Muscle of back (tissue), 11 donors: ENCODE measurements around the gene RPS26. TPM values are rescaled to one million over a fixed set of nuclear protein-coding genes. Genes with fewer than 3 reads are reported as not detected.
A peak's percentile ranks its signal among the peaks of the same experiment; 100 is the strongest.
"Not testable (repeated sequence)": the region's sequence is repeated elsewhere in the genome, so short reads cannot be mapped to it uniquely, and the experiment has no call there.

Experiments
- DNase-seq, 3 donors: peaks; one replicate each; pipeline versions ENCODE4 v3.0.0 to v3.0.0-alpha.2; 2013
- polyA plus RNA-seq, 10 donors: library from polyadenylated mRNA; unstranded; fragments of 120-200 nt; gene quantifications; one replicate each; pipeline ENCODE4 v1.2.1, GENCODE V29; 2013; ENCODE audit not compliant: insufficient read length in 10 of 10

Gene RPS26
- polyA plus RNA-seq, 10 donors, result 79.8 to 679 (median 311) TPM

- DNase-seq, result no peak
Measured at GRCh38 chr12:56074396-56074795, 32.7 kb downstream of the RPS26 start.

DNA sequence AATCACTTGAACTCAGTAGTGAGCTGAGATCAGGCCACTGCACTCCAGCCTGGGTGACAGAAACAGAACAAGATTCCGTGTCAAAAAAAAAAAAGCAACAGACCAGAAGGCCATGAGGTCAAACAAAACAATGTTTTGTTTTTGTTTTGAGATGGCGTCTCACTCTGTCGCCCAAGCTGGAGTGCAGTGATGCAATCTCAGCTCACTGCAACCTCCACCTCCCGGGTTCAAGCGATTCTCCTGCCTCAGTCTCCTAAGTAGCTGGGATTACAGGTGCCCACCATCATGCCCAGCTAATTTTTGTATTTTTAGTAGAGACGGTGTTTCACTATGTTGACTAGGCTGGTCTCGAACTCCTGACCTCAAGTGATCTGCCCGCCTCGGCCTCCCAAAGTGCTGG is 36.2 kb downstream of the RPS26 start:
- DNase-seq, result not testable (repeated sequence)

- DNase-seq, result no peak
Measured at GRCh38 chr12:56078427-56078826, 36.7 kb downstream of the RPS26 start.

- DNase-seq, result peak; percentile 59 to 85 (median 67)
Measured at GRCh38 chr12:56078931-56079722, 37.4 kb downstream of the RPS26 start.

DNA sequence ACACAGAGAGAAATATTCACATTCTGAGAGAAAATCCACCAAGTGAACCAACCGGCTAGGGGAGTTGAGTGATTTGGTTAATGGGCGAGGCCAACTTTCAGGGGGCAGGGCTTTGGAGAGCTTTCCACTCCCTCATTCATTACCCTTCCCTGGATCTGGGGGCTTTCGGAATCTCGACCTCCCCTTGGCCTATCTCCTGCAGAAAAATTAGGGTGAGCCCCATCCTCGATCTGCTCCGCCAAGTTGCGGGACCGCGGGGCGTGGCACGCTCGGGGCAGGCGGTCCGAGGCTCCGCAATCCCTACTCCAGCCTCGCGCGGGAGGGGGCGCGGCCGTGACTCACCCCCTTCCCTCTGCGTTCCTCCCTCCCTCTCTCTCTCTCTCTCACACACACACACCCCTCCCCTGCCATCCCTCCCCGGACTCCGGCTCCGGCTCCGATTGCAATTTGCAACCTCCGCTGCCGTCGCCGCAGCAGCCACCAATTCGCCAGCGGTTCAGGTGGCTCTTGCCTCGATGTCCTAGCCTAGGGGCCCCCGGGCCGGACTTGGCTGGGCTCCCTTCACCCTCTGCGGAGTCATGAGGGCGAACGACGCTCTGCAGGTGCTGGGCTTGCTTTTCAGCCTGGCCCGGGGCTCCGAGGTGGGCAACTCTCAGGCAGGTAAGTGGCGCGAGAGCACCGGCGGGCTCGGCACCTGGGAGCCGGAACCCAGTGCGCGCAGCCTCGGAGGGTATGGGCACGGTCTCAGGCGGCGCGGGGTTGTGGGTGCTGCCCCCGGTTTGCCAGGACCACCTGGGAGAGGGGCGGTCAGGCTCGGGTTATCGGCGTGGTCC is 38.2 kb downstream of the RPS26 start, which contains the start of gene ERBB3:
TSS of gene ERBB3 (plus strand) at position 443 of the 833 bp plus-strand sequence. CDS start at position 579, 136 bp downstream.
- peak; percentile 67 to 89 (median 79) for DNase-seq

DNA sequence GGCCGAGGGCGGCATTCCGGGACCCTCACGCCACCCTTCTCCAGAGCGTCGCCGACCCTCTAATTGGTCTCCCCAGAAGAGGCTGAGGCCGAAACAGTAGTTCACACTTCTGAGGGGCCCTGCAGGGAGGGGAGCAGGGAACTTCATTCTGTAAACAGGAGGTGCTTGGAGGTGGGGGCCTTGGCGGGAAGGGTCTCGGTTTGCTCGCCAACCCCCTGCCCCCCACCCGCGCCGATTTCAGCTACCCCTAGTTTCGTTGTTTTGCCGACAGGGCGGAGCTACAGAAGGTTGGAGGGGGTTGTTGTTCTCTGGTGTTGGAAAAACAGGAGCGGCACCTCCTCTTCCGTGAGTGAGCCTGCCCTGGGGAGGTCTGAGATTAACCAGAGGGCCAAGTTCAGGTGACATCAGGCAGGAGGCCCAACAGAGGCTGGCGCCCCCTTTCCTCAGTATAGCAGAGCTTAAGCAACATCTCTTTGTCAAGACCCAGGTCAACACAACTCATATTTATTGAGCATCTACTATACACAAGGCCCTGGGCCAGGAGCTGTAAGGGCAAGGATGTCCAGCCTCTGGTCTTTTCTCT is 38.9 kb downstream of the RPS26 start:
- peak in 1 of 3 donors; percentile 21 for DNase-seq

GRCh38 chr12:56081393-56082347 is 40.0 kb downstream of the RPS26 start:
- peak; percentile 56 to 67 (median 60) for DNase-seq

DNA sequence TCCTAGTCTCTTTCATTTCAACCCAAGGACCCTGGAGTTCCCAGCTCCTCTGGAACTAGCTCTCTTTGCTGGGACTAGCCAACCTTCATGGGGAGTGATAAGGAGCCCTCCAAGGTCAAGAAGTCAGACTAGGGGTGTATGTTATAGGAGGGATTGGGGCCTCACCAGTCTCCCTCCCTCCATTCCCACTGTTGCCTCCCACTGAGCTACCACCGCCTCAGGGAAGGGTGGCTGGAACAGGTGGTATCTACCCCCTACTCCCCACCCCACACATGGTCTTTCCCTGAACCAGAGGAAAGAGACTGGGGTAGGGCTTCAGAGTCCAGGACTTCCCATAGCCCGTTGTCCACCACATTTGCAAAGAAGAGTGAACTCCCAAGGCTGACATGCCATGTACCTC is 40.7 kb downstream of the RPS26 start:
- no peak for DNase-seq

DNA sequence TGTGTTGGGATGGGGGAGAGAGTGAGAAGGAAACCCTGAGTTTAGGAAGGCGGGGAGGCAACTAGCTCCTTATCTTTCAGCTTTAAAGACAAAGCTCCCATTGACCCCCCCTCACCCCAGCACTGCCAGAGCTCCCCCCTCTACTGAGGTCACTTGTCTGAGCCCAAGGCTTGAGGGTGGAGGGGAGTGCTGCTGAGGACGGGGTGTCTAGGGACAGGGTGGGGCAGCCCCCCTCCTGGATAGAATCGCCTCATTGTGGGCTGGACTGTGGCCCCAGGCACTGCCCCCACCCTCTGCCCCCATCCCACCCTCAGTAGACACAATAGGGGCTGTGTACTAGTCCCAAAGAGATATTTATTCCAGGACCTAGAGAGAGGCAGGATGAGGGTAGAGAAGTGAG is 41.2 kb downstream of the RPS26 start:
- DNase-seq, result no peak

DNA sequence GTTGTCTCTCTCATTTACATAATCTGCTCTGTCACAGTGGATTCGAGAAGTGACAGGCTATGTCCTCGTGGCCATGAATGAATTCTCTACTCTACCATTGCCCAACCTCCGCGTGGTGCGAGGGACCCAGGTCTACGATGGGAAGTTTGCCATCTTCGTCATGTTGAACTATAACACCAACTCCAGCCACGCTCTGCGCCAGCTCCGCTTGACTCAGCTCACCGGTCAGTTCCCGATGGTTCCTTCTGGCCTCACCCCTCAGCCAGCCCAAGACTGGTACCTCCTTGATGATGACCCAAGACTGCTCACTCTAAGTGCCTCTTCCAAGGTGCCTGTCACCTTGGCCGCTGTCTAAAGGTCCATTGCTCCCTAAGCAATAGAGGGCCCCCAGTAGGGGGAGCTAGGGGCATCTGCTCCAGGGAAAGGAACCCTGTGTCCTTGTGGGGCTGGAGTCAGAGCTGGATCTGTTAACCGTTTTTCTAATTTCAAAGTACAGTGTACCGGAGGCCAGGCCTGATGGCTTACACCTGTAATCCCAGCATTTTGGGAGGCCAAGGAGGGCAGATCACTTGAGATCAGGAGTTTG is 43.3 kb downstream of the RPS26 start:
- DNase-seq, result no peak

GRCh38 chr12:56086096-56086495 is 44.4 kb downstream of the RPS26 start:
- DNase-seq, result no peak

GRCh38 chr12:56086608-56087007 is 44.9 kb downstream of the RPS26 start:
- DNase-seq, result no peak

DNA sequence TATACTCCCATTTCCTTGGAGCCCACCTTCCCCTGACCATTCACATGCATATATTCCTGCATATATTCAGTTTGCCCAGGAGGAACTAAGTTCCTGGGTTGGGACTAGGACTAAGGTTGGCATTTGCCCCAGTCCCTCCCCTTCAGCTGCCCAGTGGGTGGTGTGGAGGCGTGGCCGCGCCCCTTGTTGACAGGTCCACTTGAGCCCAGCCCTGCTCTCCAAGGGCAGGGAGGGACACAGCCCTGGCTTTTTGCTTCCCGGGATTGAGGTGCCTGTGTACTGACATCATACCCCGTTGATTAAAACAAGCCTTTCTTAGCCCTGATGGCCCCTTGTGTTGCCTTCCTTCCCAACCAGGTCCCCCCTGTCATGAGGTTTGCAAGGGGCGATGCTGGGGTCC is 45.5 kb downstream of the RPS26 start:
- DNase-seq, result no peak

Other genes starting within 250 kb of the RPS26 start
- gene SARNP, start 224.2 kb upstream of the RPS26 start, polyA plus RNA-seq, result 10 to 100 TPM; 62.5 to 85.4 (median 74.6) TPM
- gene ORMDL2, start 223.9 kb upstream of the RPS26 start, polyA plus RNA-seq, result 10 to 100 TPM; 12.1 to 19.4 (median 16.7) TPM
- gene DNAJC14, start 212.3 kb upstream of the RPS26 start, polyA plus RNA-seq, result 10 to 100 TPM; 20.1 to 26.6 (median 22.8) TPM
- 1 to 10 TPM; 1.9 to 4.9 (median 3.4) TPM for gene MMP19, start 199.0 kb upstream of the RPS26 start, polyA plus RNA-seq
- gene PYM1, start 114.0 kb upstream of the RPS26 start, polyA plus RNA-seq, result 10 to 100 TPM; 18.2 to 28.2 (median 21.2) TPM
- gene DGKA, start 110.8 kb upstream of the RPS26 start, polyA plus RNA-seq, result 10 to 100 TPM; 12.8 to 49.9 (median 22.0) TPM
- 10 to 100 TPM in 2 of 10 donors, 1 to 10 TPM in 5, under 1 TPM in 3; 0.71 to 38.1 (median 1.4) TPM for gene PMEL, start 75.9 kb upstream of the RPS26 start, polyA plus RNA-seq
- 10 to 100 TPM; 21.0 to 42.1 (median 28.6) TPM for gene CDK2, start 75.1 kb upstream of the RPS26 start, polyA plus RNA-seq
- gene RAB5B, start 67.8 kb upstream of the RPS26 start, polyA plus RNA-seq, result 100 to 1,000 TPM in 9 of 10 donors, 10 to 100 TPM in 1; 99.4 to 141 (median 121) TPM
- gene SUOX, start 44.6 kb upstream of the RPS26 start, polyA plus RNA-seq, result 10 to 100 TPM; 11.8 to 16.9 (median 12.9) TPM
- 10 to 100 TPM in 1 of 10 donors, 1 to 10 TPM in 9; 5.5 to 11.3 (median 7.8) TPM for gene IKZF4, start 20.9 kb upstream of the RPS26 start, polyA plus RNA-seq
- gene ERBB3, start 38.2 kb downstream of the RPS26 start, polyA plus RNA-seq, result 100 to 1,000 TPM in 9 of 10 donors, 10 to 100 TPM in 1; 83.9 to 228 (median 151) TPM
- 100 to 1,000 TPM in 8 of 10 donors, 10 to 100 TPM in 2; 93.0 to 121 (median 109) TPM for gene PA2G4, start 62.6 kb downstream of the RPS26 start, polyA plus RNA-seq
- 1,000 to 10,000 TPM; 4,692 to 6,543 (median 5,537) TPM for gene RPL41, start 74.7 kb downstream of the RPS26 start, polyA plus RNA-seq
- 1 to 10 TPM; 3.4 to 6.3 (median 4.6) TPM for gene ZC3H10, start 76.3 kb downstream of the RPS26 start, polyA plus RNA-seq
- 10 to 100 TPM; 64.1 to 91.1 (median 79.6) TPM for gene ESYT1, start 86.3 kb downstream of the RPS26 start, polyA plus RNA-seq
- 100 to 1,000 TPM; 502 to 996 (median 790) TPM for gene MYL6B, start 110.7 kb downstream of the RPS26 start, polyA plus RNA-seq
- 1,000 to 10,000 TPM; 1,255 to 1,671 (median 1,389) TPM for gene MYL6, start 116.4 kb downstream of the RPS26 start, polyA plus RNA-seq
- 10 to 100 TPM; 49.9 to 75.2 (median 61.1) TPM for gene SMARCC2, start 147.6 kb downstream of the RPS26 start, polyA plus RNA-seq
- 10 to 100 TPM; 31.6 to 52.0 (median 41.4) TPM for gene RNF41, start 180.0 kb downstream of the RPS26 start, polyA plus RNA-seq
- 10 to 100 TPM; 13.7 to 22.0 (median 19.3) TPM for gene NABP2, start 182.4 kb downstream of the RPS26 start, polyA plus RNA-seq
- gene SLC39A5, start 188.1 kb downstream of the RPS26 start, polyA plus RNA-seq, result 1 to 10 TPM in 1 of 10 donors, under 1 TPM in 7, not detected in 2; 0.32 to 1.0 (median 0.55) TPM
- 10 to 100 TPM; 14.1 to 21.7 (median 18.1) TPM for gene ANKRD52, start 216.5 kb downstream of the RPS26 start, polyA plus RNA-seq
- 10 to 100 TPM; 13.8 to 34.9 (median 18.4) TPM for gene COQ10A, start 225.0 kb downstream of the RPS26 start, polyA plus RNA-seq